Adipose tissue (tissue), 3 donors: ENCODE results near the gene GPATCH8. TPM values are rescaled to one million over a fixed set of nuclear protein-coding genes. Genes with fewer than 3 reads are reported as not detected.

Experiments
- H3K27ac ChIP-seq: one replicate; pipeline ENCODE4 v1.5.1; 2013; ENCODE audit warnings: low read depth, low read length
- WGBS, 3 donors: extraction: QIAGEN DNeasy Blood & Tissue Kit; methylation state at CpG; one replicate each; pipeline ENCODE4 v1.1.7; 2013; 5-methylcytosine and 5-hydroxymethylcytosine counted together
- polyA plus RNA-seq, 3 donors: library from polyadenylated mRNA; stranded (reverse); fragments of 200-250 nt; gene quantifications; one replicate each; pipeline ENCODE4 v1.2.3, GENCODE V29; 2013
- donor health status: healthy with polysubstance abuse.
- donor health status: Bipolar disorder and iron deficiency.
- donor health status: healthy.

The GPATCH8 gene
- polyA plus RNA-seq, 3 donors = 5.8 to 11.2 (median 7.6) TPM

DNA sequence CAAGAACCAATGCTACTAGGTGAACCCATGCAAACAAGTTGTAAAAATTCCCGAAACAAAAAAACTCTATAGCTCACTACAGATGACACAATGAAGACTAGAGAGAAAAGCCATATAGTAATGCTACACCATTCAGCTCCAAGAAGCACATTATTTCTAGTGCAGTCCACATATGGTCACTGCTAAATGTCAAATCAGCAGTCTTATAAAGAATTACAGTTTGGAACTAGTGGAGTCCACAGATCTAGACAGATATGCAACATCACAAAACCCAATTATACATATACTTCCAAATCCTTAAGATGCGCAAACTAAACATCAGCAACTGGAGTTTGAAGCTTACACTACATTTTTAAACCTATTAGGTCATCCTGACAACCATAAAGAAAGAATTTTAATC lies 33.5 kb downstream of the GPATCH8 start:
- 94 to 100% (median 95%) methylated on average over 2 of the region's 2 CpGs for WGBS, 3 donors
- H3K27ac ChIP-seq = no peak overlapping the region

DNA sequence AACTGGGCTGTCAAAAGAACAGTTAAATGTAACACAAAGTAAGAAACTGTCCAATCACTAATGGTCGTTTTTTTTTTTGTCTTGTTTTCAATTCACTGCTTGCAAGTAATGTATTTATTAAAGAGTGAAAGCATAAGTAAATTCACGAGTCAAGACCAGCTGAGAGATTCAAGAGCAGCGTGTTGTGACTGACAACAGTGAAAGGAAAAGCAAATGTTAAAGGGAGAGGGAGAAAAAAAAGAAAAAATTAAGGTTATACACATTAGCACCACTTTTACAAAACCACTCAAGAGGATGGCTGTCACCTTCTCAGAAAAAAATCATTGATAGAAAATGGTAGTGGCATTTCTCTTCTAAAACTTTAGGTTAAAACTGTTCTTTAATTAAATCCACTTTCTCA lies 36.1 kb downstream of the GPATCH8 start:
- WGBS, 3 donors = 27 to 60% (median 49%) methylated on average over 3 of the region's 3 CpGs
- no peak overlapping the region for H3K27ac ChIP-seq

DNA sequence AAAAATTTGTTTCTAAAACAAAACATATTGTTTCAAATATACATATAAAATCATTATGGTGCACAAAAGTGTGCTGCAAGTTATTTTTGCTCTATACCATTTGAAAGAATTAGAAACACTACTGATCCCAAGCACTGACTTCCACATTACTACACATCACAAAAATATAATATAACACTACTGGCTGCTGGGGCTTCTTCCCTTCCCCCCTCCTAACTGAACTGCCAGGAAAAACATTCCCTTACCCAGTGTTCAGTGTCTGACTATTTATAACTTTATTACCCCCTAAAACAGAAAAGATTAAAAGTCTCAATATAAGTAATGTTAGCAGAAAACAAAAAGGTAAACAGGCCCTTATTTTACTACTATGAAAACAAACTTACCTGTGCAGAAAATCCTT lies 36.9 kb downstream of the GPATCH8 start:
- H3K27ac ChIP-seq = no peak overlapping the region

DNA sequence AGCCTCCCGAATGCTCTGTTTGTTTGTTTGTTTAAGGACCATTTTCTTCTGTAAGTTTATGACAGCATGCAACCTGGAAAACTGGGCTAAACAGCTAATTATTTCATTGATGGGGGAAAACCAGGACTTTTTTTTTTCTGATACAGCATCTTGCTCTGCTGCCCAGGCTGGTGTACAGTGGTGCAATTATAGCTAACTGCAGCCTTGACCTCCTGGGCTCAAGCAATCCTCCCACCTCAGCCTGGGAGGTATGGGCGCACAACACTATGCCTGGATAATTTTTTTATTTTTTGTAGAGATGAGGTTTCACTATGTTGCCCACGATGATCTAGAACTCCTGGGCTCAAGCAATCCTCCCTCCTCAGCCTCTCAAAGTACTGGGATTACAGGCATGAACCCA lies 37.3 kb downstream of the GPATCH8 start:
- WGBS, 3 donors = 89 to 93% (median 90%) methylated on average over 3 of the region's 3 CpGs
- H3K27ac ChIP-seq = no peak overlapping the region

DNA sequence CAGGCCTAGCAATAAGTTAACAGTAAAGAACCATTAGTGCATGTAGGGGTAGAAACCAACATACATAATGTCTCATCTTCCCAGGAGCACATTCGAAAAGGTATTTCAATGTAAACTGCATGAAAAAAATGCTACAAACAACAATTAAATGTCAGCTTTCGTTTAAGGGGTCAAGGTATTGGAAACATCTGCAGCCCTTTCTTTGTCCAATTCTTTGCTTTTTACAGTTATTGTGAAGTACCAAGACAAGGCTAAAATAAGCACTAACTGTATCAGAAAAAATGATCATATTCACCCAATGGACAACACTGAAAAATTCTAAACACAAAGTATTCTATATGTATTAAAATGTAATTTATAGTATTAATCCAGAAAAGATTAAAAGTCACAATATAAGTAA lies 37.9 kb downstream of the GPATCH8 start:
- WGBS, 3 donors = 92 to 98% (median 95%) methylated on average over 2 of the region's 2 CpGs

DNA sequence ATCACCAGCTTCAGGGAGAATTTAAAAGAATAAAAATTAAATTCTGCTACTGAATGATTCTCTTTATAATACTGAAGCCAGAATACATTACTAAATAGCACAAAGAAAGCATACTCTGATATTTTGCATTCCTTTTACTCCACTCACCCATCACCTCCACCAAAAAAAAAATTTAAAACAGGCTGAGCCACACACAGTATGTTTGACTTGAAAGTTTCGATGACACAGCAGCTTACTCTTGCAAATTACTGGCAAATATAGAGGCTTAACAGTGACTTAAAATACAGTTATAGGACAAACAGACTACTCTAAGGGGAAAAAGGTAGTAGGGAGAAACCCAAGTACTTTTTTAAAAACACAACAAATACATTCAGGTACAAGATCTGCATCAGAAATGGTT lies 39.2 kb downstream of the GPATCH8 start:
- H3K27ac ChIP-seq = no peak overlapping the region
- WGBS, 3 donors = 83 to 92% (median 89%) methylated on average over 1 of the region's 1 CpG

More for the DNA sequence above, 37.9 kb downstream of the GPATCH8 start:
- H3K27ac ChIP-seq = no peak overlapping the region

DNA sequence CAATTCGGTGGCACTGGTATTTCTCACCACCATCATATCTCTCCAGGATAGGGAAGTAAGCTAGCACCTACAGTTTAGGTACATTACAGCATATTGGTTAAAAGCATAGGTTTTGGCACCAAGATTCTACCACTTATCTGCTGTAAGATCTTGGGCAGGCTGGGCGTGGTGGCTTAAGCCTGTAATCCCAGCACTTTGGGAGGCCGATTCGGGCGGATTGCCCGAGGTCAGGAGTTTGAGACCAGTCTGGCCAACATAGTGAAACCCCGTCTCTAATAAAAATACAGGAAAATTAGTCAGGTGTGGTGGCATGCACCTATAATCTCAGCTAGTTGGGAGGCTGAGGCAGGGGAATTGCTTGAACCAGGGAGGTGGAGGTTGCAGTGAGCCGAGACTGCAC lies 51.4 kb downstream of the GPATCH8 start:
- 96 to 98% (median 97%) methylated on average over 8 of the region's 8 CpGs for WGBS, 3 donors
- H3K27ac ChIP-seq = no peak overlapping the region

DNA sequence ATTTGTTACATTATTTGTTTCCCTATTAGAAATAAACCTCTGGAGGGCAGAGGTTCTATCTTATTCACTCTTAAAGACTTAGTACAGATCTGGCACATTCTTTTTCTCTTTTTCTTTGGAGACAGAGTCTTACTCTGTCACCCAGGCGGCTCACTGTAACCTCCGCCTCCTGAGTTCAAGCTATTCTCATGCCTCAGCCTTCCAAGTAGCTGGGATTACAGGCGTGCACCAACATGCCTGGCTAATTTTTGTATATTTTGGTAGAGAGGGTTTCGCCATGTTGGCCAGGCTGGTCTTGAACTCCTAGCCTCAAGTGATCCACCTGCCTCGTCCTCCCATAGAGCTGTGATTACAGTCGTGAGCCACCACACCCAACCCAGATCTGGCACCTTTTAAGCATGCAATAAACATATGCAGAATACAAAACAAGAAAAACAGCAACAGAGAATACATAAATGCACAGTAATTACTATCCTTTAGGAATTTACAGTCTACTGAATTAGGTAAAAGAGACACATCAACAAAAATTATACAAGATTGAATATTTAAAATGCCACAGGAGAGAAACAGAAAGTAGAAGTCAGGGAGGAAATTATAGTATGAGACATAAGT lies 52.1 kb downstream of the GPATCH8 start:
- no peak overlapping the region for H3K27ac ChIP-seq
- 80 to 82% (median 82%) methylated on average over 6 of the region's 6 CpGs for WGBS, 3 donors

DNA sequence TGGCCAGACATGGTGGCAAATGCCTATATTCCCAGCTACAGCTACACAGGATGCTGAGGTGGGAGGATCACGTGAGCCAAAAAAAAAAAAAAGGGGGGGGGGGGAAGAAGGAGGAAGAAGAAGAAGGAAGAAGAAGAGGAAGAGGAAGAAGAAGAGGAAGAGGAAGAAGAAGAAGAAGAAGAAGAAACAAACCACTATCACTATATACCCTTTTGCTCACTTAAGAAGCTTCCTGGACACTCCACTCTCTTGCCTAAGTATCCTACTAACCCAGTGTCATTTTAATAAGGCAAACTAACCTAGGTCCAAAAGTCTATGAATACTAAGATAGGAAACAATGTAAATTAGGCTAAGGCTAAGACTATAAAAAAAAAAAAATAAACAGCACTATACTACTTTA lies 54.8 kb downstream of the GPATCH8 start:
- no peak overlapping the region for H3K27ac ChIP-seq
- 38 to 100% (median 65%) methylated on average over 1 of the region's 1 CpG for WGBS, 3 donors

DNA sequence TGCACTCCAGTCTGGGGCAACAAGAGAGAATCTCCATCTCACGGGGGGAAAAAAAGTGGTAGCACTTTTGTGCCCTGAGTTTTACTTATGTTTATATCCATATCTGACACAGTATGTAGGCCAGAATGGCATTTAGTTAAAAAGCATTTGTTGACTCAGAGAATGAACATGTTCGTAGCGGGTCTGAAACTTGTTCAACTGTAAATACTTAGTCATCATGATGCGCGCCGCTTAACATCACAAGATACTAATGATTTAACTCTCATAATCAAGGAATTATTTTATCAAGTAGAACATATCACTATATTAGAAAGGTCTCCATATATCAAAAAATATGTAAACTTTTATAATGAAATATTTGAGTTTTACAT lies 58.5 kb downstream of the GPATCH8 start:
- WGBS, 3 donors = 93 to 99% (median 96%) methylated on average over 6 of the region's 6 CpGs
- no peak overlapping the region for H3K27ac ChIP-seq

DNA sequence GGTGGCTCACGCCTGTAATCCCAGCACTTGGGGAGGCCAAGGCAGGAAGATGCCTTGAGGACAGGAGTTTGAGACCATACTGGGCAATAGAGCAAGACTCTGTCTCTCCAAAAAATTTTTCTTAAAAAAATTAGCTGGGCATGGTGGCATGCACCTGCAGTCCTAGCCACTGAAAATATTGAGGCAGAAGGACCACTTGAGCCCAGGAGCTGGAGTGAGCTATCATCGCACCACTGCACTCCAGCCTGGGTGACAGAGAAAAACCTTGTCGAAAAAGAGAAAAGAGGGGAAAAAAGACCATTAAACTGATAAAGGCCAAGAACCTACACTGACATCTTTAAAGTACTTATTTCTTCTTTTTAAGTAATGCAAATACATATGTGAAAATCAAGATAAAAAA lies 60.4 kb downstream of the GPATCH8 start:
- no peak overlapping the region for H3K27ac ChIP-seq
- 95 to 97% (median 97%) methylated on average over 3 of the region's 3 CpGs for WGBS, 3 donors

DNA sequence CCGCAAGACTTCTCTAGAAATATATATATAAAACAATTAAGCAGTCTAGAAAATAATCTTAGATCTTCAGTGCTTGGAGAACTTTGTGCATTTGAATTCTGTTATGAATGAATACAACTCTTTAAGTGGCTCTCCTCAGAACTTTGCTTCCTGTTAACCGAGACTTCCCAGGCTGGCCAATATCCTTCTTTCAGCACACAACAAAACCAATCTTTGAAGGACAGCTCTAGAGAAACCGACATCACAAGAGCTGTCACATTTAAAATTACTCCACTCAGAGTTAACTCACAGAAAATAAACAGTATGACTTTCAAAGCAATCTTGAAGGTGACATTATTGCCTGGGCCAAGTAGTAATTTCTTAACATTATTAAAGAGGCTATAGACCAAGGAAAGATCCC lies 64.0 kb downstream of the GPATCH8 start:
- H3K27ac ChIP-seq = no peak overlapping the region

DNA sequence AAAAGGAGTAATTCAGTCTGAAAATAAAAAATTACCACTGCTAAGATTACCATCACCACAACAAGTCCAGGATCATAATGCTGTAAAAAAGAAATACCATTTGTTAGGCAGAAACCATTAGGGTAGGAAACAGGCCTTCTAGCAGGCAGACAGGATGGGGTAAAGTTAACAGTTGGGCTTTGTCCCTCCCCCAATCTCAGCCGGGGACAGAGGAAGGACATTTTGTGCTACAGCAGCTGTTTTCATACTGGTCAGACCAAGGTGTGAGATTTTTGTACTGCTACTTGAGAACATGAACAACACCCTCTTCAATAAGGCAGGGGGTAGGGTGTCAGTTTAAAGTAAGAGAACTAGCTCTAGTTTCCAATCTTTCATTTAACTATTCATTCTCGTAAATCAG lies 64.6 kb downstream of the GPATCH8 start:
- WGBS, 3 donors = 49 to 52% (median 49%) methylated on average over 2 of the region's 2 CpGs
- H3K27ac ChIP-seq = no peak overlapping the region

More for the DNA sequence above, 64.0 kb downstream of the GPATCH8 start:
- WGBS, 3 donors = 68 to 75% (median 72%) methylated on average over 3 of the region's 3 CpGs

DNA sequence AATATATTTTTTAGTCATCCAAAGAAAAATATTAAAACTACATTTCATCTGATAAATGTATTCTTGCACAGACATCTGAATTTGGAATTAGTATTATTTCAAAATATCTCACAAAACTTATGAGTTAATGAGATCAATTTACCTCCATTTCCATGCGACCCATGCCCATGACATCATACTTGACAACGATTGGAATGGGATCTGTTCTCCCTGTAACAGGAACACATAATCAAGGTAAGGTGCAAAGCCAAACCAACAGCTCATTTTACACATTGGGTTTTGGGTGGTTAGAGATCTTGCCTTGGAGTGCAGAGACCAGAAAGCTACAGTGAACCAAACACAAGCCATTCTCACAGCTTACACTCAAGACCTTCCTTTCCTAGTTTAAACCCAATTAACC lies 66.9 kb downstream of the GPATCH8 start:
- 84 to 94% (median 86%) methylated on average over 2 of the region's 2 CpGs for WGBS, 3 donors
- H3K27ac ChIP-seq = no peak overlapping the region

DNA sequence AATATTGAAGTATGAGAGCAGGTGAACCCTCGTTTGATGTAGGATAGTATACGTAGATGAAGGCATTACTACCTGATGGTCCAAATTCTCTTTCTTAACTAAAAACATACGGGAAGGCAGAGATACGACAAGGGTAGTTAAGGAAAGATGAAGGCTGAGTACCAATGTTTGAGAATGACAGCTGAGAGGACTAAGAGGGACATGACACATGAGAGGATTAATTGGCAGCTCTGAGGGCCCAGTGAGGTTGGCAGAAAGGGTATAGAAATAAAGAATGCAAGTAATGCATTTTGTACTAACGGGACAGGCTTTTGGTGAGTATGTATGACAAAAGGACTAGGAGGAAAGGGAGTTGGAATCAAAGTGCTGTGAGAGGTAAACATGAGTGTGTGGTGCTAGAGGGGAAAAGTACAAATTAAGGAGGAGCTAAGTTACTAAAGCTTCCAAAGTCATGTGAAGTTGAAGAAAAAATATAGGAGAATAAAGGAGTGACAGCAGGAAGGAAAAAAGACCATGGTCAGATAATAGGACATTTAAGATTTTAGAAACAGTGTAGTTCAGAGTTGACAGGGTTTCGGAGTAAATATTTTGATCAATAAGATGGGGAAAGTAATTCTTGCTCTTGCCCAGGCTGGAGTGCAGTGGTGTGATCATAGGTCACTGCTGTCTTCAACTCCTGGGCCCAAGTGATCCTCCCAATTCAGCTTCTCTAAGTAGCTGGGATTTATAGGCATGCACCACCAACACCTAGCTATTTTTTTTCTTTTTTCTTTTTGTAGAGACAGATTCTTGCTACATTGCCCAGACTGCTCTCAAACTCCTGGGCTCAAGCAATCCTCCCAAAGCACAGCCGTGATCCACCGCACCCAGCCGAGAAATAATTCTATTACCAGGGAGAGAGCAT lies 70.7 kb downstream of the GPATCH8 start:
- no peak overlapping the region for H3K27ac ChIP-seq
- 85 to 88% (median 85%) methylated on average over 9 of the region's 9 CpGs for WGBS, 3 donors

DNA sequence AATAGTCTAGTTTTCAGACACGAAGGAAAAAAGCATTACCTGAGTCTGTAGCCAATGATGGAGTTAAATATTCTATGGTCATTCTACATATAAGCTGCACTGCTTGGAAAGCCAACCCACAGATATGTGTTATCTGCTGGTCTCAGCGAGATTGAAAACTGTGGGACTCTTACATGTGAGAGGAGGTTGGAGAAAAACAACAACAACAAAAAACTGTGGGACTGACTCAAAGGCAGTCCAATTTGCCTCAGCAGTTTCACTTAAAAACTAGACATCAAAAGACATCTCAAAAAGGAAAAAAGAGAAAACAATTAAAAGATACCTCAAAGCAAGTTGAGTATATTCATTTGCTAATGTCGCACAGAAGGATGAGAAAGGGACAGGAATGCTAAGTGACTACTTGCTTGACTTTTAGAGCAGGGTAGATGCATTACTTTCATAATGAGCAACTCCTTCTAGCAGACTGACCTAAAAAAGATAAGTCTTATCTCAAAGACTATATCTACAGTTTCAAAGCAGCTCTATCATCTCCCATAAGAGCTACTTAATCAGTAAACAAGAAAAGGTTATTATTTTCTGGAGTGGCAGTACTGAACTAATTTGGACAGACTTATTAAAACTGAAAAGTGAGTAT lies 78.3 kb downstream of the GPATCH8 start:
- H3K27ac ChIP-seq = no peak overlapping the region
- WGBS, 3 donors = 83 to 93% (median 91%) methylated on average over 3 of the region's 3 CpGs

DNA sequence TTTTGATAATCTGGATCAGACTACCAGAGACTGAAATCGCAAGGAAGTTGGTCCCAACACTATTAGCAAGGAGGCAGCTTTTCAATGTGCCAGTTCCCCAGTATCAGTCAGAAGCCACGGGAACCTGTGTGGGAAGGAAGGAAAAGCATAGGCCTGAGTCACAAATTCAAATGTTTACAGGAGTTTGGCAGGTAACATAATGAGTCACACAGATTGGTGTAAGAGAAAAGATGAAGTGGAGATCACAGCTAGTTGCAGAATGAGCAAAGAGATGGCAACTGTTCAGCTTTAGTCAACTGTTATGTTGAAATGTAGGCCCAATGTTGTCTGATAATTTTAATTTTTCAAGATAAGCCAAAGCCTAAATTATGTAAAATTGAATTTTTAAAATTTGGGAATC lies 85.7 kb downstream of the GPATCH8 start:
- H3K27ac ChIP-seq = no peak overlapping the region
- WGBS, 3 donors = 56 to 76% (median 65%) methylated on average over 2 of the region's 2 CpGs

DNA sequence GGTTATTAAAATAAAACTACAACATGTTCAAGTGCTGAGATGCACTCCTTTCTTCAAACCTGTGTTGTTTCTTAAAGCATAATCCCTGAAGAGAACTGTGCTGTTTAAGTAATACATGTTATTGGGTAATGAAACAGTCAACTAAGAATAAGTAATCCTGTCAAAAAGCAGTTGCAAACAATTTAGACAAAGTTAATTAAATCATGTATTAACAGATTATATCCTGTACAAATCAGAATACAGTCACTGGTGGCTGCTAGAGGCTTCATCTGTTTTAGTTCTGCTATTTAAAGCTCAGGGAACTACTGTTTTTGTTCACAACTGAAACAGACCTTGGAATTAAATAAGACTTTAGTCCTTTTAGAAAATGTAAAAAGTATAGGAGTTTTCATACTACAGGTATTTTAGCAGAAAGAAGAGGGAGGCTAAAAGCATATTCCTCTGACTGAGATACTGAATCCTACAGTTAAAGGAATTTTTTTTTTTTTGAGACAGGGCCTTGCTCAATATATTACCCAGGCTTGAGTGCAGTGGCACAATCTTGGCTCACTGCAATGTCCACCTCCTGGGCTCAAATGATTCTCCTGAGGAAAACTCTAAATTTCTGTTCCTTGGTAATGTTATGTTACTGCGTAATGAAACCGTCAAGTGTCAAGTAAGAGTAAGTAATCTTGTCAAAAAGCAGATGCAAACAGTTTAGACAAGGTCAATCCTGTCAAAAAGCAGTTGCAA lies 86.5 kb downstream of the GPATCH8 start:
- WGBS, 3 donors = 65 to 81% (median 76%) methylated on average over 2 of the region's 2 CpGs
- H3K27ac ChIP-seq = no peak overlapping the region
